Measurements from ENCODE around the gene KRT17. TPM values are rescaled to one million over a fixed set of nuclear protein-coding genes. Genes with fewer than 3 reads are reported as not detected.
"Not testable (repeated sequence)": the region's sequence is repeated elsewhere in the genome, so short reads cannot be mapped to it uniquely, and the experiment has no call there.

The KRT17 gene
- total and polyA plus RNA-seq, 2 of the 4 experiments (the other 2 are of a cell fraction), result 2.5 to 4.6 TPM

DNA sequence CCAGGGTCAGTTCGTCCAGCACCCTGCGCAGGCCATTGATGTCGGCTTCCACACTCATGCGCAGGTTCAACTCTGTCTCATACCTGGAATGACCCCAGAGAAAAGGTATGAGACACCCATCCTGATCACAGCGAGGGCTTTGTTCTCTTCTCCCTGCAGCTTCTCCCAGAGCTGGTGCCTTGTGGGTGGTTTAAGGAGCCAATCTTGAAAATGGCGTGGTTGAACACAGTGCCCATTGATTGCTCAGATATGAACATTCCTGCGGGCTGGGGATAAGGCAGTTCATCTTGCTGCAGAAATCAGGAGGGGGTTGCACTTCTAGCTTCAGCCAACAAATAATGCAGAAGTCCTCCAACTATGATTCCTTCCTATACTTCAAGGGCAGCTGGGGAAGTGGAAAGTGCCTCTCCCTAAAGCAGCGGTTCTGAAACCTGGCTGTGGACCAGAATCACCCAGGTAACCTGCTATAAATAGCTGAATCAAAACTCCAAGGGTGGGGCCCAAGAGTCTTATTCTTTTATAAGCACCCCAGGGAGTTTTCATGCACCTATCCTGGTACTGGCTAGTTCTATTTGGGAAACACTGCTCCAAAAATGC is 39.9 kb downstream of the KRT17 start:
- H3K56ac ChIP-seq (ENCODE audit: extremely low read depth, insufficient read depth, low read length); H3K14ac ChIP-seq (replicated peaks; ENCODE audit: low read depth, low read length); BruUV-seq (replicated peaks); H2BK20ac ChIP-seq (ENCODE audit: low read depth, low read length); H2BK15ac ChIP-seq (ENCODE audit: low read depth, low read length); H3K23ac ChIP-seq (ENCODE audit: low read depth, low read length); H3K9me1 ChIP-seq (ENCODE audit: insufficient read depth, low read length); H4K8ac ChIP-seq (ENCODE audit: low read depth in 2 of 2, low read length in 2 of 2); dilution Hi-C loops (cut with HindIII; ENCODE audit: low sequenced_read_pairs, unreplicated experiment); H2AK5ac ChIP-seq (ENCODE audit: low read depth, low read length); H3K4me1 ChIP-seq (ENCODE audit: control insufficient read depth, insufficient read depth, low read length); H3K4me2 ChIP-seq (ENCODE audit: low read depth, low read length); ATAC-seq (ENCODE audit: low read depth); H2BK120ac ChIP-seq (ENCODE audit: low read depth, low read length); H2AFZ ChIP-seq (replicated peaks; ENCODE audit: low read length, poor library complexity); DNase-seq; H3K27ac ChIP-seq (ENCODE audit: insufficient read depth, low read length); H3K79me1 ChIP-seq (ENCODE audit: low read depth in 1 of 2, low read length in 2 of 2); POLR2A ChIA-PET (ENCODE audit: unreplicated experiment); H2BK5ac ChIP-seq (ENCODE audit: low read depth, low read length, poor library complexity, severe bottlenecking); H4K20me1 ChIP-seq (ENCODE audit: insufficient read depth, low read length); H3K9ac ChIP-seq (ENCODE audit: low read depth, low read length); H4K5ac ChIP-seq (ENCODE audit: low read depth, low read length); H4K91ac ChIP-seq (ENCODE audit: insufficient read depth, low read depth, low read length); intact Hi-C loops (cut with micrococcal nuclease); H3K9me3 ChIP-seq (ENCODE audit: control insufficient read depth, insufficient read depth, low read length); H2AK9ac ChIP-seq (replicated peaks; ENCODE audit: low read depth, low read length, poor library complexity); in situ Hi-C loops (cut with MboI; ENCODE audit: low sequenced_read_pairs); H3K4me3 ChIP-seq (ENCODE audit: insufficient read depth, low read depth, low read length); H3K18ac ChIP-seq (ENCODE audit: low read depth, low read length); CTCF ChIA-PET; H3K4ac ChIP-seq (ENCODE audit: low read depth, low read length); H3K36me3 ChIP-seq (ENCODE audit: control insufficient read depth, insufficient read depth, low read length): not testable (repeated sequence)
- 88% methylated on average over 4 of the region's 8 CpGs; no CpG with 5 or more reads in 1 of the 2 experiments for WGBS, 2 experiments (ENCODE audit: extremely low coverage in 2 of 2, insufficient read length in 1 of 2)
- H3K27me3 ChIP-seq (ENCODE audit: control insufficient read depth, insufficient read depth, low read length), result peaks cover 35% of the 10 kb centered on the region

Data from IMR-90 (cell line).